ENCODE results near the gene HOXB6. TPM values are rescaled to one million over a fixed set of nuclear protein-coding genes. Genes with fewer than 3 reads are reported as not detected.
A peak's percentile ranks its signal among the peaks of the same experiment; 100 is the strongest.

HOXB6 gene
- total RNA-seq, 1 donor from 2014 or later = 1.9 TPM

DNA sequence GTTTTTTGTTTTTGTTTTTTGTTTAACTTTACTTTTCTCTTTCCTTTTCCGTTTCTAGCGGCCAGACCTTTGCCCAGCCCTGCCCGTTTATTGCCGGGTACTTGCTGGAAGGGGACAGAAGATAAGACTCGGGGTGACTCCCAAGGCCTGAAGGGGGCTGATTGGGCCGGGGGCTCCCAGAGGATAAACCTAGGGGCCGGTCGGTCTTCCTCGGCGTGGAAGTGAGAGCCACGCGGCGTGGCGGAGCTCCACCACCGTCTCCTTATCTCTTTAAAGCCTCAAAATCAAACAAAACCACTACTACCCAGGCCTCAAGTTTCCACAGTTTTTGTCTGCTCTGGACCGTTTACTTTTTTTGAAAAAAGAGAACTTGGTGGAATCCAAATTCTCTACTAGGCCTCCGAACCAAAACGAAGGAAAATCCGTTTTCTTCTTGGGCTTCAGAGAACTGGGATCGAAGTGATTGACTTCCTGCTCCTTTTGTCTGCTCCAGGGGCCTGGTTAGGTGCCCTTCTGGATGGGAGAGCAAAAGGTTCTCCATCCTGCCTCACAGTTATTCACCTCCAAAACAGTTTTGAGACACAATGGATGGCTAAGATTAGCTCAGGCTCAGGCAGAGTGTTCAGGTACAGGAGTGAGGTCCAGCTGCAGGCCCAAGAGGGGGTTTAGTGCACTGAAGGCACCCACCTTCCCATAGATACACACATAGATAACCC lies 29.9 kb upstream of the HOXB6 start:
- peaks cover 39% of the 10 kb centered on the region for H3K27me3 Mint-ChIP-seq (ENCODE audit: unreplicated experiment)
- TF ChIP-seq, protein P1, sequence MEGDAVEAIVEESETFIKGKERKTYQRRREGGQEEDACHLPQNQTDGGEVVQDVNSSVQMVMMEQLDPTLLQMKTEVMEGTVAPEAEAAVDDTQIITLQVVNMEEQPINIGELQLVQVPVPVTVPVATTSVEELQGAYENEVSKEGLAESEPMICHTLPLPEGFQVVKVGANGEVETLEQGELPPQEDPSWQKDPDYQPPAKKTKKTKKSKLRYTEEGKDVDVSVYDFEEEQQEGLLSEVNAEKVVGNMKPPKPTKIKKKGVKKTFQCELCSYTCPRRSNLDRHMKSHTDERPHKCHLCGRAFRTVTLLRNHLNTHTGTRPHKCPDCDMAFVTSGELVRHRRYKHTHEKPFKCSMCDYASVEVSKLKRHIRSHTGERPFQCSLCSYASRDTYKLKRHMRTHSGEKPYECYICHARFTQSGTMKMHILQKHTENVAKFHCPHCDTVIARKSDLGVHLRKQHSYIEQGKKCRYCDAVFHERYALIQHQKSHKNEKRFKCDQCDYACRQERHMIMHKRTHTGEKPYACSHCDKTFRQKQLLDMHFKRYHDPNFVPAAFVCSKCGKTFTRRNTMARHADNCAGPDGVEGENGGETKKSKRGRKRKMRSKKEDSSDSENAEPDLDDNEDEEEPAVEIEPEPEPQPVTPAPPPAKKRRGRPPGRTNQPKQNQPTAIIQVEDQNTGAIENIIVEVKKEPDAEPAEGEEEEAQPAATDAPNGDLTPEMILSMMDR (IDR thresholded peaks at IDR 0.05; ENCODE audit: unreplicated experiment) = no peak
- H3K27ac Mint-ChIP-seq (ENCODE audit: unreplicated experiment) = no peak overlapping the region
- DNase-seq (ENCODE audit: low spot score) = no peak
- H3K4me1 Mint-ChIP-seq (ENCODE audit: unreplicated experiment) = peaks cover 15% of the 10 kb centered on the region
- H3K9me3 Mint-ChIP-seq (ENCODE audit: unreplicated experiment) = no peaks in the 10 kb centered on the region
- H3K4me3 Mint-ChIP-seq (ENCODE audit: unreplicated experiment) = peak overlapping the region; percentile 51
- no peaks in the 10 kb centered on the region for H3K36me3 Mint-ChIP-seq (ENCODE audit: low read depth, unreplicated experiment)

- Mint-ChIP-seq H3K36me3 (ENCODE audit: low read depth, unreplicated experiment) (no peaks in the 10 kb centered on the region), H3K27me3 (ENCODE audit: unreplicated experiment) (peaks cover 44% of the 10 kb centered on the region), H3K4me3 (ENCODE audit: unreplicated experiment) (no peak overlapping the region), H3K4me1 (ENCODE audit: unreplicated experiment) (peaks cover 15% of the 10 kb centered on the region), H3K9me3 (ENCODE audit: unreplicated experiment) (no peaks in the 10 kb centered on the region), H3K27ac (ENCODE audit: unreplicated experiment) (no peak overlapping the region)
- DNase-seq (ENCODE audit: low spot score) = no peak
- TF ChIP-seq, protein P1 (IDR thresholded peaks at IDR 0.05; ENCODE audit: unreplicated experiment) = no peak
These were observed 28.5 kb upstream of the HOXB6 start for GRCh38 chr17:48633266-48633677.

DNA sequence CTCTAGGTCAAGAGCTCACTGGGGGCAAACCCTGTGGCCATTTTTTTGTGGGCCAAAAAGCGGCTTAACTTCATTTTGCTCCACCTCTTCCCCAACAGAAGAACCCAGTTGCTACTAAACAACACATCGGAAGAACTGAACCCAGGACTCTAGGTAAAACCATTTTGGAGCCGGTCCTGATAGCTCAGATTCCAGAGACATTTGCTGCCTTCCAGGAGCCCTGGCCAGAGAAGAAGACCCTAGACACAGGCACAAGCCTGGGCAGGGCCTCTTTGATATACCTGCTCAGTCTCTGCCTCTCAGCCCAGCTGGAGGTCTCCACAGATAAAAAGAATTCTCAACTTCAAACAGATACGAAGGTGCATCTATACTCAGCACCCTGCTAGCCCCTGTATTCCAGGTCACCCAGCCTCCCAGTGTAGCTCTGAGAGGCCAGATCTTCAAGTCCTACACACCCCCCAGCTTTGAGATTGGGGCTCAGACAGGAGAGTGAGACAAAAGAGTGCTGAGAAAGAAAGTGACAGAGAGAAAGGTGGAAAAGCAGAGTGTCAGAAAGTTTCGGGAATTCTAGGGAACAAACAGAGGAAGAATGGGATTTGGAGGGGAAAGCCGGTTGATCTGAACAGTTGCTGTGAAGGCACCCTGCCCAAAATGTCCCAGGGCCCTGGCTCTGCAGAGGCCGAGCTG lies 27.9 kb upstream of the HOXB6 start:
- H3K27me3 Mint-ChIP-seq (ENCODE audit: unreplicated experiment) = peaks cover 43% of the 10 kb centered on the region
- no peaks in the 10 kb centered on the region for H3K9me3 Mint-ChIP-seq (ENCODE audit: unreplicated experiment)
- no peaks in the 10 kb centered on the region for H3K36me3 Mint-ChIP-seq (ENCODE audit: low read depth, unreplicated experiment)
- H3K4me3 Mint-ChIP-seq (ENCODE audit: unreplicated experiment) = peak overlapping the region; percentile 28
- peak overlapping the region; percentile 41 for H3K27ac Mint-ChIP-seq (ENCODE audit: unreplicated experiment)
- TF ChIP-seq, protein P1 (IDR thresholded peaks at IDR 0.05; ENCODE audit: unreplicated experiment) = no peak
- DNase-seq (ENCODE audit: low spot score) = peak; percentile 3
- H3K4me1 Mint-ChIP-seq (ENCODE audit: unreplicated experiment) = peaks cover 15% of the 10 kb centered on the region

GRCh38 chr17:48631693-48632578 lies 27.1 kb upstream of the HOXB6 start:
- Mint-ChIP-seq H3K4me1 (ENCODE audit: unreplicated experiment) (peaks cover 16% of the 10 kb centered on the region), H3K27me3 (ENCODE audit: unreplicated experiment) (peaks cover 42% of the 10 kb centered on the region), H3K4me3 (ENCODE audit: unreplicated experiment) (no peak overlapping the region), H3K27ac (ENCODE audit: unreplicated experiment) (no peak overlapping the region), H3K9me3 (ENCODE audit: unreplicated experiment) (no peaks in the 10 kb centered on the region), H3K36me3 (ENCODE audit: low read depth, unreplicated experiment) (no peaks in the 10 kb centered on the region)
- DNase-seq (ENCODE audit: low spot score) = peak; percentile 5
- TF ChIP-seq, protein P1 (IDR thresholded peaks at IDR 0.05; ENCODE audit: unreplicated experiment) = no peak

All from endothelial cell (in vitro differentiated cells).